Stimulated activated CD8-positive, alpha-beta memory T cell treated with anti-CD3 and anti-CD28 coated beads, Interleukin-2, amount 100 ng/mL, for 1 hour (primary cell): ENCODE measurements around the gene EHD4.

ENCODE experiments used
- DNase-seq, 2 donors: peaks; one replicate each; pipeline ENCODE4 v3.0.0-alpha.2; 2020; ENCODE audit warnings: low read depth in 2 of 2

EHD4 gene

DNA sequence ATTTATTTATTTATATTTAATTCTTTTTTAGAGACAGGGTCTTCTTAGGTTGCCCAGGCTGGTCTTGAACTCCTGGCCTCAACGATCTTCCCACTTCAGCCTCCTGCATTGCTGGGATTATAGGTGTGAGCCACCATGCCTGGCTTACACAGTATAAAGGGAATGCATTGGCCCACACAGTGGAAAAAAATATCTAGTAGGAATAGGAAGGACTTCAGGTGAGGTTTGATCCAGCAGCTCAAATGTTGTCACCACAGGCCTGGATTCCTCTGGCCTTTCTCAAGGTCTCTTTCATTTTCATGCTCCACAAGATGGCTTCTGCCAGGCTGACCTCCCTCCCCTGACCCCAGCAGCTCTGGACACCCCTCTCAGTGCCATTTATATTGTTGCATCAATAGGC is 76.4 kb downstream of the EHD4 start:
- DNase-seq, result no peak

DNA sequence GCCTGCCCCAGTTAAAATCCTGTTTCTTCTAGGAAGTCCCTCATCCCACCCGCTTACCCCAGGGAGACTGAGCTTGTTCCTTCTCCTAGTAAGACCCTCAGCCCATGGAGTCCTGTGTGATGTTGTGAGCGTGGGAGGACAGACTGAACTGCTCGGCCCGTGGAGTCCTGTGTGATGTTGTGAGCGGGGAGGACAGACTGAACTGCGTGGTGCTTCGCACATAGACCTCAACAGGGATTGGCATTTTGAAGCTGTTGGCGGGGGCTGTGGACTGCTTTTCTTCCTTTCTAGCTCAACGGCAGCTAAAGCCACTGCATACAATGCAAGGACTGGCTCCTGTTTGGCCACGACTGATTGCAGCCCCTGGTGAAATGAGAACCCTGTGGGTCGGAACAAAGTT is 76.9 kb downstream of the EHD4 start:
- DNase-seq, result no peak

DNA sequence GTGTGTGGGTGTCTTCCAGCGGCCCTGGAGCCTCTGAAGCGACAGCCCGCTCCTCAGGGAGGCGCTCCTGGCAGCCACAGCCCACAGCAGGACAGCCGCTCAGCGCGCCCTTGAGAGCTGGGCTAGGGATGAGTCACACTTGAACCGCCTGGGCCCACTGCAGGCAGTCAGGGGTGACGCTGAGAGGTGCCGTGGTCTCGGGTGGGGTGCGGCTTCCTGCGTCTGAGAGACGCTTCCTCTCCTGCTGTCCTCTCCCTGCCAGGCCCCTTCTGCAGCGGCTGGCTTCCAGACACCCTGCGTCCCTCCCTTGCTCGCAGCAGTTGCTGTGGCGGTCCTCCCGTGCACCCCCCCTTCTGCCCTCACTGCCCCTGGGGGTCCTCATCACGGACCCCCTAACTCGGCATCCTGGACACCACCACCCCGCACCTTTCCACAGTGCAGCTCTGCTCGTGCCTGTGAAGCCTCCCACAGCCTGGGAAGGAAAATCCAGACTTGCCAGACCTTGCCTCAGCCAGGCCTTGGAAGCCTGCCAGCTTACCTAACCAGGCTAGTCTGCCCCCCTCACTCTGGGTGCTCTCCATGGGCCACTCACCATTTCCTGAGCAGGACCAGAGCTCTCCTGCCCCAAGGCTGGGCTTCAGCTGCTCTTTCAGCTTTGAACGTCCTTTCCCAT is 77.4 kb downstream of the EHD4 start:
- peak; percentile 73 to 79 for DNase-seq

DNA sequence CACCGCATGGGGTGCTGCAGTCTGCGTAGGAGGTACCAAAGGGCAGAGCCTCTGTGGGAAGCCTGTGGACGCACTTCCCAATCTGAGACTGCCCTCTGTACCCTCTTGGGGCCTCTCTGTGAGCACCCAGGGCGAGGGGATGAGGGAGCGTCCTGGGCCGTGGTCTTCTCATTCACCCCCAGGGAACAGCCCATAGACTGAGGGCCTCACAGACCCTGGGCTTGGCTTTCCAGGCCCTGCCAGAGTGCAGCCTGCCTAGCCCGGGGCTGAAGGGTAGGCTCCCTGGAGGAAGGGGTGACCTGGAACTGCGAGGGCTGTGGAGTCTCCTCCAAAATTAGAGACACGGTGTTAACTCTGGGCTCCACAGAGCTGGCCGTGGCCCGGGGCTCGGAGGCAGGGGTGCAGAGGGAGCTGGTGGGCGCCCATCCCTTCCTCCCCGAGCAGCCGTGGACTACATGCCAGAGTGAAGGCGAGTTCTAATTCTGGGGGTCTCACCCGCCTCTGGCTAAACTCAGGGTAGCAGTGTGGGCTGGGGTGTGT is 78.0 kb downstream of the EHD4 start:
- DNase-seq, result no peak

DNA sequence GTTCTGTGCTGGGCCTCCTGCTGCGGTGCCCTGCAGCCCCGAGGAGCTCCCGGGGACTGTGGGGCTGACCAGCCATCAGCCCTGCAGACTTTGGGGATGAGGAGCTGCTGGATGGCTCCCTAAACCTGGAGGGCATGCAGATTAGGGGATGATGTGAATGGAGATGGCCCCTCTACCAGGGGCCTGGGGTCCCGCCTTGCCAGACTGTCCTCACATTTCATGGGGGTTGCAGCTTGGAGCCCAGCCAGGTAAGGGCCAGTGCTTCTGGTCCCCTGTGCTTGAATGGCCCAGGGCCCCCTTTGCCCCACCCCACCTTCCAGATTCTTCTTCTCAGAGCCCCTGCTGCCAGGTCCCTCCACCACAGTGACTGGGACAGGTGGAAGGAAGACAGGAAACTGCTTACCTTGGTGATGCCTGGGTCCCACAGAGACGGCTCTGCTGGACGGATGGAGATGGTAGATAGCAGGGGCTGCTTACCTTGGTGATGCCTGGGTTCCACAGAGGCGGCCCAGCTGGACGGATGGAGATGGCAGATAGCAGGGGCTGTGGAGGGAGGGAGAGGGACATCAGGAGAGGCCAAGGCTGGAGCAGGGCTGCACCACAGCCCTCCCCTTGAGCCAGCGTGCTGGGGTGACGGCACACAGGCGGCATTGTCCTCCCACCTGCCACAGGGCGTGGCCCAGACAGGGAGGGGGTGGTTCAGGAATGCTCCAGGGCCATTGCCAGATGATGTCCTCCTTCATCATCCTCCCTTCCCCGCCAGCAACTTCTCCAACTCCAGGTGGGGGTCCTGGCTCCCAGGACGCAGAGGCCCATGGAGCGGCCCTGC is 78.7 kb downstream of the EHD4 start, which contains the start of gene SPTBN5:
TSS of gene SPTBN5 (minus strand) at position 632 of the 829 bp plus-strand sequence. CDS start at position 76, 556 bp downstream.
- DNase-seq, result no peak

DNA sequence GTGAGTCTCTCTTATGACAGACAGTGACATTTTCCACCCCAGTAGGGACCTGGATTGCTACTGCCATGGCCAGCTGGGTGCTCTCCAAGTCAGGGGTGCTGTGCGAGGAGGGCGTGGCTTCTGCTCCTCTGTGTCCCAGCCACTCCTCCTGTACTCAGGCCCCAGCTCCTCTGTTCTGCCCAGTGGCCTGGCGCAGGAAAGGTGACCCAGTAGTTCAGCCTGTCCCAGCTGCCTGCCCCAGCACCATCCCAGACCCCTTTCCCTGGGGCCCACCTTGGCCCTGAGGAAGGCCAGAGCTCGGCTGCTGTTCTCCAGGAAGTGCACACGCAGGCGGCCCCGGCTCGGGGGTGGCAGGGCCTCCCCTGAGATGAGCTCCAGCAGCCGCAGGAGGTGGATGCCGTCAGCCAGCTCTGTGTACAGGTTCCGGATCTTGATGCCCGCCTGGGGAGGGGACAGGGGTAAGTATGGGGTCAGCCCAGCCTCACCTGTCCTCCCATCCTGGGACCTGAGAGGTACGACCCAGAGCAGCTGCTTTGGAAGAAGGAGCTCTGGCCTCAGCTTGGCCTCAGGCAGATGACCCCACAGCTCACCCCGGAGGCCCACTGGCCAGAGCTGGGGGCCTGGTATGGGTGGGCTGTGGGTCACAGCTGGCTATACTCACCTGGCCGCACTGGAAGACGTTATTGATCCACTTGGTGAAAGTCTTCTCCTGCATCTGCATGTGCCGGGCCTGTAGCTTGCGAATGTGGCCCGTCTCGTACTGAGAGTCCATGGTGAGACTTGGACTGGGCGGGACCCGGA is 79.5 kb downstream of the EHD4 start:
- no peak for DNase-seq

DNA sequence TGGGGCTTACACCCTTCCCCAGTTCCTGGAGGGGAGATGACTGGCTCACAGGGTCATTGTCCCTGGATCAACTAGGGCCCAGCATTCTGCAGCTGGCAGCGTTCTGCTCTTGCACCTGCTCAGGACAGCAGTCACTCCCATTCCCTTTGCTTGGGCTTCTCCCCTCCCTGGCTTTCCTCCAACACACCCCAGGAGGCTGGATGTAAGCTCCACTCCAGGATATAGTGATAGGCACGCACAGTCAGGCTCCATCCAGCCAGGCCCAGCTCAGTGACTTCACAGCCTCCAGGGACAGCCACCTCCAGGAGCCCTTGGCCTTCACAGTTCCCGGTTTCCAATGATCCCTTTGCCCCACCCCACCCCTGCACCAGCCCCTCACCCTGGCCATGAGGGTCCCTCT is 80.4 kb downstream of the EHD4 start:
- no peak for DNase-seq

DNA sequence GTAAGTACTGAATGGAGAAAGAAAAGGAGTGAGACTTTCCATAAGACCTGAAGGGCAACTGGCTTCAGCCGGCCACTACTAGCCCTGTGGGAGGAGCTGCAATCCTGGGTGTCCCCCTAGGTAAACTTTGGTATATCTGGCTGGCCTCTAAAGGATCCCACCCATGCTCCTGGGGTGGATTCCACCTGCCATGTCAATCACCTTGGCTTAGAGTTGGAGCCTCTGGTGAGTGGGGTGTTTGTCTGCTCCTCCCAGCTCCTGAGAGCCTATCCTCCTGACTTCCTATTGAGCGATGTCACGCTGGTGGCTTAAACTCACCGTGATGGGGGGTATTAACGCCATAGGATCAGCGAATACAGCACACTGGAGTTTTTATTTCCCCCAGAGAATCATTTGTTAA is 81.1 kb downstream of the EHD4 start:
- DNase-seq, result no peak

DNA sequence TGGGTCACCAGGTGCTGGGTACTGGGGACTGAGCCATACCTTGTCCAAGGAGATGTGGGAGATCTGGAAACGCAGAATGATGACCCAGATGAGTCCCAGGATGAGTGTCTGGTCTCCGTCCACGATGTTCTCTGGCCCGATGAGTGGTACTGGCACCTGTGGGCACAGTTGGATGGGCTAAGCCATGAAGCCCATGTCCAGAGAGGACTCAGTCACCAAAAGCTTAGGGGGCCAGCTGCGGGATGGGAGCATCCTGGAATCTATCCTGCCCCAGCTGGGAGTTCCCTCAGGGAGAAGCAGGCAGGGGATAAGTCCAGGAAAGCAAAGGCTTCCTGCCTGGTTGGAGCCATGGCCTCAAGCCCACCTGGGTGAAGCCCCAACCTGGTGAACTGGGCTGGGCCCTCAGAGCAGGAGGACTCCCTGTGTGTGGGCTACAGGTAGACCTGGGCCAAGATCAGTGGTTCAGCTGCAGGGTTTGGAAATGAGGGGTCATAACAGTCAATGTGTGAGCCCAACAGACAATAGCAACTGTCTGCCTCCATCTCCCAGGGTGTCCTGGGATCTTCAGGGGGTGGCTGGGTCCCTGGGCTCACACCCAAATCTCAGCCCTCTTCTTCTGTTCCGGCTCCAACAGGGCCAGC is 82.2 kb downstream of the EHD4 start:
- no peak for DNase-seq

DNA sequence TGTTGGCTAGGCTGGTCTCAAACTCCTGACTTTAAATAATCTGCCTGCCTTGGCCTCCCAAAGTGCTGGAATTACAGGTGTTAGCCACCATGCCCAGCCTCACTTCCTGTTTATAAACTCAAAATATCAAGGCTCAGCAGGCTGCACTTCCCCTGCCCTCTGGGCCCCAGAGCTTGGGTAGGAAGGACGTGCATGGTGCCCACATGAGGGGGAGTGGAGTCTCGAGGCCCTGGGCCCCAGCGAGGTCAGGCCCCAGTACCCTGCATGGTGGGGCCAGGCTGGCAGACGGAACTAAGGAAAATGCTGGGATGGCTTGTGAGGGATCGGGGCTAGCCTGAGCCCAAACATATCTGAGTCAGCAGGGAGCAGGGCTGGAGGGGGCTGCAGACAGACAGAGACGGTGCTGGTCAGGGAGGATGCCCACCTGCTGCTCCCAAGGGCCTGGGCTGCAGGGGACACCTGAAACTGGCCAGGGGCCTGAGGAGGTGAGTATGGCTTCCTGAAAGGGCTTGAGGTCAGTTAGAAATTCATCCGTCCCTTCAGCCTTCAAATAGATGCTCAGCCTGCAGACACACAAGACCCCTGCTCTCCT is 83.6 kb downstream of the EHD4 start:
- no peak for DNase-seq

DNA sequence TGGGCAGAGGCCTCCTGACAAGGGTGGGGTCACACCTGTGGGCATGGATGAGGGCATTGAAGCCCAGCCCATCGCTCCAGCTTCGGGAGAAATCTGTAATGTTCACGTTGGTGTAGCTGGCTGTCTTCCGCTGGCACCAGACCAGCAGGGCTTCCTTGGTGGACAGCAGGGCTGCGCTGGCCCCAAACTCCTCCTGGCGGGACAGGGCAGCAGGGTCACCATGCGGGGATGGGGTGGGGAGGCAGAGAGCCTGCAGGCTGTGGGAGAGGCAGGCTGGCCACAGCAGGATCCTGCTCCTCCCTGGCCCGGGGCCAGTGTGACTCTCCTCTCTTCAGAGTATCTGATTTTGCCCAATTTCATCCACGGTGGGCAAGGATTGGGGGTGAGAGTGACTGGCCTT is 84.5 kb downstream of the EHD4 start:
- DNase-seq, result no peak

DNA sequence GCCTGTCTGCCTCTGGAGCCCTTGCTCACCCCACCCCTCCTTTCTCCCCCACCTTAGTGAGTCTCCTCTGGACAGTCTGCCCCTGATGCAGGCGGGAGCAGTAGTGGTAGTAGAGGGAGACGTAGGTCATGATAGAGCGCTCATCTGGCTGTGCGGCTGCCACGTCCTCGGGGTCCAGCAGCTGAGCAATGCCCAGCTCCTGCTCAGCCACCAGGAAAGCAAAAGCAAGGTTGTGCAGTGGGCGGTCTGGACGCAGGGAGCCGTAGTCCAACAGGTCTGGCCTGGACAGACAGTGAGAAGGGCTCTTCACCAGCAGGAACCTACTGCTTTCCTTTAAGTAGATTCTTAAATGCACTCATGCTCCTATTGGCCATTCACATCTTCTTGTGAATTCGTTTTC is 85.2 kb downstream of the EHD4 start:
- no peak for DNase-seq

DNA sequence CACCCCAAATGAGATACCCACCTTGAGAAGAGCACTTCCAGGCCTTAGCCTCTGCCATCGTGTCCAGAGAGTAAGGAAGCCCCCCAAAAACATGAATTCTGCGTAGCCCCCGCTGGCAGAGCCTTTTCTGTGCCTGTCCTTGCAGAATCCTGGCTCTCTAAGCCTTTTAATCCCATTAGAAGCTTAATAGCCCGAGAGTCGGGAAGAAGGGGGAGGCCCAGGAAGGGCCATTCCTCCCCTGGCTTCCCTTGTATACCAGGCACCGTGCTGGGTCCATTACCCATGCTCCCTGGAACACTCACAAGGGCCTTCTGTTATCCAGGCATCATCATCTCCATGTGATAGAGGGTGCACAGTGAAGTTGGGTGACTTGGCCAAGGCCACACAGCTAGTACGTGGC is 85.6 kb downstream of the EHD4 start:
- no peak for DNase-seq

DNA sequence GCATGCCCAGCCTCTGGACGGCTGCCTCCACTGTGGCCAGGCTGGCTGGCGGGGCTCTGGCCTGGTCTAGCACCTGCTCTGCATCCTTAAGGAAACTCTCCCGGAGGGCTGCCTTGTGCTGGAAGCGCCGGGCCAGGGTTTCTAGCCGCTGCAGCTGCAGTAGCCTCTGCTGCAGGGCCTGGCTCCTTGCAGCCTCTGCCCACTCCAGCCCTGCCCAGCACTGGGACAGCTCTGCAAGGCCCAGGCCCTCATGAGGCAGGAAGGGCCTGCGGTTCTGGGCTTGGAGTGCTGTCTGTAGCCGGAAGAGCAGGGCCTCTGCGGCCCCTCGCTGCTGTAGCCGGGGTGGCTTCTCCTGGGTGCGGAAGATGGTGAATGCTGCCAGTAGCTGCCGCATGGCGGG is 86.5 kb downstream of the EHD4 start:
- no peak for DNase-seq

DNA sequence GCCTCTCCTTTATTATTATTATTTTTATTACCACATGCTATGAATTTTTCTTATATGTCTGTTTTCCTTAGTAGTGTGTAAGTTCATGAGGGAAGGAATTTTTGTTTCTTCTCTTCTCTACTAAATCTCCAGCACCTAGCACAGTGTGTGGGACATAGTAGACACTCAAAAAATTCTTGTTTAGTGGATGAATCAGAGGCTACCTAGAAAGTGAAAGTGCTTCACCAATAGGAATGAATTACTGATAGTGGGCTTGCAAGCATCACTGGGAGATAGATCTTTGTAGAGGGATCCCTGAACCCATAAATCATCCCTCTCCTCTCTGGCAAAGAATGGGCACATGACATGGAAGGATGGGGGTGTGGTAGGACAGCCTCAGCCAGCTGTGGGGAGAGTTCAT is 87.0 kb downstream of the EHD4 start:
- DNase-seq, result no peak

DNA sequence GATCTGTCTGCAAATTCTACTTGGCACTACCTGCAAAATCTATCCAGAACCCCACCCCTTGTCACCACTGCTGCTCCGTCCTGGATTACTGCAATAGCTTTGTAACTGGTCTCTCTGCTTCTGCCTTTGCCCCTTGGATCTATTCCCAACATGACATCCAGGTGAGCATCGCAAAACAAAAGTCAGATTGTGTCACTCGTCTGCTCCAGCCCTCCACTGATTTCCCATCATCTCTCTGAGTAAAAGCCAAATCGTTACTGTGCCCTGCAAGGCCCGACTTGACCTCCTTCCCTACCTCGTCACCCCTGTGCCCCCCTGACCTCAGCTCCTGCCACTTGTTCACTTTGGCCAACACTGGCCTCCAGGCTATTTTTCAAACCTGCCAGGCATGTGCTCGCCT is 87.9 kb downstream of the EHD4 start:
- DNase-seq, result no peak

DNA sequence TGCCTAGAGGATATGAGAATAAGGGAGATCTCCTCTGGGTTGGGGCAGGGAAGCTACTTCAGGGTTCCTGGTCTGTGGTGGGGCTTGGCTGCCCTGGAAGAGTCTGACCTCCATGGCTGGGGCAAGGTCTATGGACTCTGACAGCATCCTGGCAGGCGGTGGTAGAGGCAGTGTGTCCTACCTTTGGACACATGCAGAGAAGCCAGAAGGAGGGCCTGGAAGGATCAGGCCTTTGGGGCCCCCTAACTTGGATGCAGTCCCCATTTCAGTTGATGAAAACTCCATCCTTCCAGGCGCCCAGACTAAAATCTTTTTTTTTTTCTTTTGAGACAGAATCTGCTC is 88.9 kb downstream of the EHD4 start:
- no peak for DNase-seq

DNA sequence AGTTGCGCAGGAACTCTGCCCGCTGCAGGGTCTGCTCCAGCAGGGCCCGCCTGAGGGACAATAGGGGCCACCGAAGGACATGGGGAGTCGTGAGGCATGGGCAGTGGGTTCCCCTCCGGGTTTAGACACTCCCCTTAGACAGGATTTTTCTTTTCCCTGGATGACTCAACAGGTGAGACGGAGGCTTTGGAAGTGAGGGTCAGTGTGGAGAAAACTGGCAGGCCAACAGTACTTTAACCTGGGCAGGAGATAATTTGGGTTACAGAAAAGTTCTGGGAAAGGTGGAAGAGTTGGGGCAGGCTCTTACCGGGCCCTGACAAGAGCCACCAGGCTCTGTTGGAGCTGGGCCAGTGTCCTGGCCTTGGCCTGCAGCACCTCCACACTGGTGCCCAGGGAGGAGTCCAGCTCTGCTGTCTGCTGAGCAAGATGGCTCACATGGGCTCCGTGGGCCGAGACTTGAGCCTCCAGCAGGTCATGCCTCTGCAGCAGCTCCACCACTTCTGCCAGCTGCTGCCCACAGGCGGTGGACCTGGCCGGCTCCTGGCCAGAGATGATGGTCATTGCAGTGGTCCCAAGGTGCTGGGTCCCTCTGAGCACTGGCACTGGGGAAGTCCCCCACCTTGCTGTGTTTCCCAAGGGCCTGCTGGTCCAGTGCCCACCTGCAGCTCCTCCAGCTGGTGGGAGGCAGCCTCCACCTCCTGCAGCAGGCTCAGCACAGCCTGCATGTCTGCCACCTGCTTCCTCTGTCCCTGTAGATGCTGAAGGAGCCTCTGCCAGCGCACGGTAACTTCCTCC is 89.5 kb downstream of the EHD4 start:
- no peak for DNase-seq

DNA sequence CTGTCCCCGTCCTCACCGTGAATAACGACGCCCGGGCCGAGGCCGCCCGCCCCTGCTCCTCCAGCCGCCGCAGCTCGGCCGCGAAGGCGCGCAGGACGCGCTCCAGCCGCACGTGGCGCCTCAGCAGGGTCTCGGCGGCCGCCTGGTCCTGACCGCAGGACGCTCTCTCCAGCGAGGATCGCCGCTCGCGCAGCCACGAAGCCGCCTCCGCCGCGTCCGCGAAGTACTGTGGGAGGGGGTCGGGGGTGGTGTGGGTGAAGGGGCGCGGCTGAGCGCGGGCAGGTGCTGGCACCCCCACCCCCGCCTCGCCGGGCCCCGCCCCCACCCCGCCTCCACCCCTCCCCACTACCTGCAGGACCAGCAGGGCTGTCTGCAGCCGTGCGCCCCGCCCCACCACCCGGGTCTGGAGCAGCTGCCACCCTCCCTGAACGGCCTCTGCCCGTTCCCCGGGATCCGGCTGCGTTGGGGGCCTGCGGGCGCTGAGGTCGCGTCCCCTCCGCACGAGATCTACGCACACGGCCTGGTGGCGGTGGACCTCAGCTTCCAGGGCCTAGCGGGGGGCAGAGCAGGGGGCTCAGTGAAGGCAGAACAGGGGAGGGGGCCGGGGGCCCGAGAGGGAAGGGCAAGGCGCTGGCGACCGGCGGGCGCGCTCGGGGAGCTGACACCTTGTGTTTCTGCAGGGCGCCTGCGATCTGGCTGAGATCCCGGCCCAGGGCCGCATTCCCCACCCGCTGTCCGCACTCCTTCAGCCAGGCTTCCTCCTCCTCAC is 90.3 kb downstream of the EHD4 start:
- no peak for DNase-seq

DNA sequence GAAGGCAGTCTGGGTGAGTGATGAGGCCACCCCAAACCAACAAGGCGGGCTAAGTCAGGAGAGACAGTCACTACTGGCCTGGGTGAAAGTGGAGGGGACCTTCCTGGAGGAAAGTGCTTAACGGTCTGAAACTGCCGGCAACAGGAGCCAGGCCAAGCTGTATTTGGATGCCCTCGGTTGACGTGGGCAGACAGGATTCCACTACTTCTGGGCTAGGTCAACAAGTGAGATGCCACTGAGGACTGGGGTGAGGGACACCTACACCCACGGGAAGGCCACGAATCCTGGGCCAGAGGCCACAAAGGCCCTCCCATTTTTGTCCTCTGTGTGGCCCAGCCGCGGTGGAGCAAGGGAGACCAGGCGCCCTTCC is 90.8 kb downstream of the EHD4 start:
- no peak for DNase-seq
